Left ventricle myocardium inferior (tissue), 1 donor: ENCODE measurements around the gene PACSIN3. TPM values are rescaled to one million over a fixed set of nuclear protein-coding genes. Genes with fewer than 3 reads are reported as not detected.
A peak's percentile ranks its signal among the peaks of the same experiment; 100 is the strongest.

Source experiments
- DNase-seq: peaks from one replicate; pipeline ENCODE4 v3.0.0-alpha.2; 2020
- H3K27ac ChIP-seq: fragments of 200-600 bp; replicated peaks from 2 replicates; pipeline ENCODE4 v1.8.0; 2021
- H3K27me3 ChIP-seq: fragments of 200-600 bp; 2 replicates; pipeline ENCODE4 v1.8.0; 2021; ENCODE audit warnings: low read depth
- H3K36me3 ChIP-seq: fragments of 200-600 bp; 2 replicates; pipeline ENCODE4 v1.8.0; 2021
- H3K4me1 ChIP-seq: fragments of 200-600 bp; 2 replicates; pipeline ENCODE4 v1.8.0; 2021
- H3K4me3 ChIP-seq: fragments of 200-600 bp; 2 replicates; pipeline ENCODE4 v1.8.0; 2021; ENCODE audit warnings: mild to moderate bottlenecking, moderate library complexity
- H3K9me3 ChIP-seq: fragments of 200-600 bp; replicated peaks from 2 replicates; pipeline ENCODE4 v1.8.0; 2021
- intact Hi-C: fragments of 100-400 bp; cut with micrococcal nuclease; formaldehyde crosslinking; loops from one replicate; pipeline ENCODE4 v1.11.0; 2022
- total RNA-seq: library from RNA; stranded (reverse); fragmentation: NEBNext Ultra II Directional; extraction: Animal tissue kit (Norgen Biotek cat#: 25700); gene quantifications from one replicate; pipeline ENCODE4 v1.2.1, GENCODE V29; 2021
- TF ChIP-seq, protein P1 (sequence below): fragments of 200-600 bp; IDR thresholded peaks from 2 replicates; pipeline ENCODE4 v1.8.0; 2021; ENCODE audit warnings: antibody characterized with exemption, mild to moderate bottlenecking, borderline replicate concordance
- donor health status: DM: no; HTN: yes; CAD: no; lungs with severe emphysema.

Gene PACSIN3
- total RNA-seq, 1 donor from 2014 or later, result 198 TPM

DNA sequence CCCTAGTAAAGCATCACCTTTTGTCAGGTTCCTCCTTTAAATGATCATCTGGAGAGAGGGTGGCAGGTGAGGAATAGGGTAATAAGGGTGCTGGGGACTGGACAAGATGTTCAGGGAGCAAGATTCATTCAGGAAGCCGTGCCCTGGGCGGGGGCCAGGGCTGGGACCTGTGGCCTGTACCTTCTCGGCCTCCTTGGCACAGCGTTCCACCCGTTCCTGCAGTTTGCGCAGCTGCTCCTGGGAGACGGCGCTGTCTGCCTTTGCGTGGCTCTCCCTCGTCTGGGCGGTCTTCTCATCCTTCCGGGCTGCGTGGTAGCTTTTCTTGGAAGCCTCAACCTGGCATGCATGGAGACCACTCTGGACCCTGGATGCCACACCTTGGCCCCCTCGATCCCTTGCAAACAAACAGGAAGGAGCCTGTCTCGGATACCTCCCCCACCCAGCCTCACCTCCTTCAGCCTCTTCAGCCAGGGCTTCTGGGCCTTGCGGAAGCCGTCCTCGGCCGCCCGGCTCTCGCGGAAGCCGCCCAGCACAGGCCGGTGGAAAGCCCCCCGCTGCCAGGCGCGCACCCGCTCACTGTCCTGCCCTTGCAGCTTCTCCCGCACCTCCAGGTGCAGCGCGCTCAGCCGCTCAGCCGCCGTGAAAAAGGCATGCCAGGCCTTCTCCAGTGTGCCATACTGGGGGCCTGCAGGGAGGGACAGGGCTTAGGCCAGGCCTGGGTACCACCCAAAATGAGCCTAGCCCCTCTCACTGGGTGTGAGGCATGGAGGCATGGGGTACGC, 6.0 kb downstream of the PACSIN3 start:
- TF ChIP-seq, protein P1, sequence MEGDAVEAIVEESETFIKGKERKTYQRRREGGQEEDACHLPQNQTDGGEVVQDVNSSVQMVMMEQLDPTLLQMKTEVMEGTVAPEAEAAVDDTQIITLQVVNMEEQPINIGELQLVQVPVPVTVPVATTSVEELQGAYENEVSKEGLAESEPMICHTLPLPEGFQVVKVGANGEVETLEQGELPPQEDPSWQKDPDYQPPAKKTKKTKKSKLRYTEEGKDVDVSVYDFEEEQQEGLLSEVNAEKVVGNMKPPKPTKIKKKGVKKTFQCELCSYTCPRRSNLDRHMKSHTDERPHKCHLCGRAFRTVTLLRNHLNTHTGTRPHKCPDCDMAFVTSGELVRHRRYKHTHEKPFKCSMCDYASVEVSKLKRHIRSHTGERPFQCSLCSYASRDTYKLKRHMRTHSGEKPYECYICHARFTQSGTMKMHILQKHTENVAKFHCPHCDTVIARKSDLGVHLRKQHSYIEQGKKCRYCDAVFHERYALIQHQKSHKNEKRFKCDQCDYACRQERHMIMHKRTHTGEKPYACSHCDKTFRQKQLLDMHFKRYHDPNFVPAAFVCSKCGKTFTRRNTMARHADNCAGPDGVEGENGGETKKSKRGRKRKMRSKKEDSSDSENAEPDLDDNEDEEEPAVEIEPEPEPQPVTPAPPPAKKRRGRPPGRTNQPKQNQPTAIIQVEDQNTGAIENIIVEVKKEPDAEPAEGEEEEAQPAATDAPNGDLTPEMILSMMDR, result no peak
- intact Hi-C loops, result no loop called here
- peak overlapping the region; percentile 76 for H3K4me3 ChIP-seq
- H3K36me3 ChIP-seq, result peaks cover 40% of the 10 kb centered on the region
- H3K27ac ChIP-seq, result peak overlapping the region; percentile 98
- H3K4me1 ChIP-seq, result peaks cover 97% of the 10 kb centered on the region
- no peaks in the 10 kb centered on the region for H3K9me3 ChIP-seq
- no peak for DNase-seq
- peaks cover 23% of the 10 kb centered on the region for H3K27me3 ChIP-seq

DNA sequence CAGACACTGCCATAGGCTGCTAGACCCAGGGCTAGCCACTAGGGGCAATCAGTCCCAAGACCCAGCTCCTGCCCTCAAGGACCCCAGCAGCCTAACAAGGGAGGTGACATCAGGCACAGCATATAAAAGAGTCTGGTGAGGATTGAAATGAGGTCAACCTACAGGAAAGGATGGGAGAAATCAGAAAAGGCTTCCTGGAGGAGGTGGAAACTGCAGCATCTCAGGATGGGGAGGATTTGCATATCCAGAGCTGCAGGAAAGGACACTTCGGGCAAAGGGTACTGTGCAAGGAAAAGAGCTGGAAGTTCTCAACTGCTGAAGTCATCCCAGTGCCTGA, 6.6 kb downstream of the PACSIN3 start:
- peaks cover 17% of the 10 kb centered on the region for H3K27me3 ChIP-seq
- H3K4me1 ChIP-seq, result peaks cover 97% of the 10 kb centered on the region
- H3K9me3 ChIP-seq, result no peaks in the 10 kb centered on the region
- intact Hi-C loops, result no loop called here
- H3K27ac ChIP-seq, result peak overlapping the region; percentile 98
- H3K36me3 ChIP-seq, result peaks cover 46% of the 10 kb centered on the region
- DNase-seq, result no peak
- no peak overlapping the region for H3K4me3 ChIP-seq
- TF ChIP-seq, protein P1, result peak; percentile 55

DNA sequence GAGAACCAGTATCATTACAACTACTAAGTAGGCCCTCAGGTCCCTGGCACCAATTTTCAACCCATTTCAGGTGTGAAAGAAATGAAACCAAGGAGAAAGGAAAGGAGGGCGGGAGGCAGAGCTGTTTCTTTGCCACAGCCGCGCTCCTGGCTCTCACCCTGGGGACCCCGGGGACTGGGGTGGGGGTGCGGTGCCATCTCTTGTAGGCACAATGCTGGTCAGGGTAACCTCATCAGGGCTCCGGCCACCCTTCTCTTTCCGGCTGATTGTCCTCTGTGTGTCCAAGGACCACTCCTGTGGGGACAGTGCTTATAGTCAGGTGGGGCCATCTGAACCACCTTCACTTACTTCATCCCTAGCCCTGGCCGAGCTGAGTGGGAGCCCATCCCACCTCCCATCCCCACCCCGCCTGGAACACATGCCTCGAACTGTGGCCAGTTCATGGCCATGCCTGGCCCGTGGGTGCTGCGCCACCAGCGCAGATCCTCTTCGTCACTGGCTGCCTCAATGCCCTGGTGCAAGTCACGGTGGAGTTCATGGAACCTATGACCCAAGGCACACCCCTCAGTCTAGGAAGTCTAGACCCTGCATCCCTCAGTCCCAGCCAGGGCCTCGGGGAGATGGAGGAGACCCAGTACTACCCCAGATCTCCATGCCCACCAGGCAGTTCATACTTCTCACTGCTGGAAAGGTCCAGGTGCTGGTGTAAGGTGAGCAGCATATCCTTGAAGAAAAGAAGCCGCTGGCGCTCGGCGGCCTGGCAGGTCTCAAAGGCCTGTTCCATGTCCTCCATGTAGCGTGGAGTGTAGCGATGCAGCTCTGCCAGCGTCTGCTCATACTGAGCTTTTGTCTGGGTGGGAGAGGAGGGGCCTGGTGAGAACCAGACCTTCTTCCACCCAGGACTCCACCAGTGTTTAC, 7.2 kb downstream of the PACSIN3 start:
- Histone ChIP-seq H3K36me3 (peaks cover 50% of the 10 kb centered on the region), H3K4me1 (peaks cover 94% of the 10 kb centered on the region), H3K4me3 (peak overlapping the region; percentile 95), H3K27me3 (peaks cover 11% of the 10 kb centered on the region), H3K27ac (peak overlapping the region; percentile 98), H3K9me3 (no peaks in the 10 kb centered on the region)
- DNase-seq, result no peak
- TF ChIP-seq, protein P1, result no peak
- intact Hi-C loops, result no loop called here

DNA sequence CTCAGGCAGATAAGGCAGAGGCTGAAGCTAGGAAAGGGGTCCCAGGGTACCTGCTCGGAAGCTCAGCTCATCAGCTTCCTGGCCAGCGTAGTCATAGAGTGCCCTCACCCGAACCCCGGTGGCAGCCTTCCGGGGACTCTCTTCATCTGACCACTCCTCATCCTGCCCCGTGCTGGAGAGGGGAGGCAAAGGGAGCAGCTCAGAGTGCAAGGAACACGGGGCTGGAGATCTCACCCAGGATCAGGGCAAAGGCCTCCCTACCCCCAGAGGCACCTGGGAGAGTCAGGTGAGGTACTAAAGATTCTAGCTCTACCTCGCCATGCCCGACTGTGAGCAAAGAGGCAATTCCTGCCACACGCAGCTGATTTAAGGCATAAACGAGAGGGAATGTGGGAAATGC, 7.9 kb downstream of the PACSIN3 start:
- peaks cover 56% of the 10 kb centered on the region for H3K36me3 ChIP-seq
- no peak for DNase-seq
- peaks cover 4% of the 10 kb centered on the region for H3K27me3 ChIP-seq
- H3K27ac ChIP-seq, result peak overlapping the region; percentile 98
- H3K4me1 ChIP-seq, result peaks cover 94% of the 10 kb centered on the region
- peak overlapping the region; percentile 95 for H3K4me3 ChIP-seq
- H3K9me3 ChIP-seq, result no peaks in the 10 kb centered on the region
- intact Hi-C loops, result no loop called here
- TF ChIP-seq, protein P1, result no peak

DNA sequence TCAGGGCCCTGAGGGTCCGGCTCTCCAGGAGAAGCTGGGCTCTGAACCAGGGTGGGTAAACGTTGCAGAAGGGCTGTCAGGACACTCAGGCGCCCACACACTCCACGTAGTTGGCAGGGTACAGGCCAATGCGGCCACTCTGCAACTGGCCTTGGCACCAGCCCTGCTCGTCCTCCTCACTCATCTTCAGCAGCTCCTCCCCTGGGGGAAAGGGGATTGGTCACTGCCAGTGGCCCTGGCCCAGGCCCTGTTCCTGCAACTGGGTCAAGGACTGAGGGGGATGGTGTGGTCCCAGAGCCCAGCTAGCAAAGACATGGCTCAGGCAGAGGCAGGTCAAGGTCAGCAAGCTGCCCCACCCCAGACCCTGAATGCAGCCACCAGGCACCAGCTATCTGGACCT, 8.4 kb downstream of the PACSIN3 start:
- Histone ChIP-seq H3K9me3 (no peaks in the 10 kb centered on the region), H3K27me3 (no peaks in the 10 kb centered on the region), H3K27ac (peak overlapping the region; percentile 98), H3K4me3 (peak overlapping the region; percentile 95), H3K4me1 (peaks cover 94% of the 10 kb centered on the region), H3K36me3 (peaks cover 61% of the 10 kb centered on the region)
- TF ChIP-seq, protein P1, result no peak
- peak; percentile 51 for DNase-seq
- intact Hi-C loops, result no loop called here
